ENCODE measurements around the gene BICC1.

DNA sequence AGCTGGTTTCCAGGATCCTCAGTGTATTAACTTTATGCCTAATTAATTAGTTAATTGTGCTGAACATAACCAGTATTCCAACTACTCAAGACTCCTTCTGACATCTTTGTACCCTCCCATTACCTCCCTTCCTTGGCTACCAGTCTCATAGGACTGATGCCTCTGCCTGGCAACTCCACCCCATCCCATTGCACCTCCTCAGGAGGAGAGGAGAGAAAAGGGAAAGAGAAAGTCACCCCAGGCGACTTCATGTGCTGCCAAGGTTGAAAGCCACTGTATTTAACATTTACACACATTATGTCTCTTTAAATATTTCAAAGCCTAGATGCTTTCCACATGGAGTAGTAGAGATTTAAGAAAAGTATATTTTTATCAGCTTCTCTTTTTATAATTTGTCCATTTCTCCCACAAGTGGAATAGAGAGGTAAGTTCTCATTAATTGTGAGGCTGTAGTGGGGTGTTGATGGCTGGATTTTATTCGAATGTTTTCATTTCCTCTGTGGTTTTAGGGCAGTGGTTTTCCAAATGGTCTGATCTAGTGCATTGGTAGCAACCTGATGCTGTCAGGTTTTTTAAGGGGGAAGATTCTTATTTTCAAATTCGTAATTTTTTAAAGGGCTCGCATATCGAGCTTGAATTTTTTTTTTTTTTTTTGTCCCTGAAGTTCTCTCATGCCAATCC is 148.0 kb downstream of the BICC1 start:
- no peak for TF ChIP-seq POLR2A (IDR thresholded peaks at IDR 0.05)
- TF ChIP-seq, protein P1, sequence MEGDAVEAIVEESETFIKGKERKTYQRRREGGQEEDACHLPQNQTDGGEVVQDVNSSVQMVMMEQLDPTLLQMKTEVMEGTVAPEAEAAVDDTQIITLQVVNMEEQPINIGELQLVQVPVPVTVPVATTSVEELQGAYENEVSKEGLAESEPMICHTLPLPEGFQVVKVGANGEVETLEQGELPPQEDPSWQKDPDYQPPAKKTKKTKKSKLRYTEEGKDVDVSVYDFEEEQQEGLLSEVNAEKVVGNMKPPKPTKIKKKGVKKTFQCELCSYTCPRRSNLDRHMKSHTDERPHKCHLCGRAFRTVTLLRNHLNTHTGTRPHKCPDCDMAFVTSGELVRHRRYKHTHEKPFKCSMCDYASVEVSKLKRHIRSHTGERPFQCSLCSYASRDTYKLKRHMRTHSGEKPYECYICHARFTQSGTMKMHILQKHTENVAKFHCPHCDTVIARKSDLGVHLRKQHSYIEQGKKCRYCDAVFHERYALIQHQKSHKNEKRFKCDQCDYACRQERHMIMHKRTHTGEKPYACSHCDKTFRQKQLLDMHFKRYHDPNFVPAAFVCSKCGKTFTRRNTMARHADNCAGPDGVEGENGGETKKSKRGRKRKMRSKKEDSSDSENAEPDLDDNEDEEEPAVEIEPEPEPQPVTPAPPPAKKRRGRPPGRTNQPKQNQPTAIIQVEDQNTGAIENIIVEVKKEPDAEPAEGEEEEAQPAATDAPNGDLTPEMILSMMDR (IDR thresholded peaks at IDR 0.05): no peak
- no peak for TF ChIP-seq EP300 (IDR thresholded peaks at IDR 0.05)
- no peak for TF ChIP-seq POLR2AphosphoS5 (IDR thresholded peaks at IDR 0.05)
